HG03457 (cell line): Measurements from ENCODE around the gene PPP3R2.
"Not testable (repeated sequence)": the region's sequence is repeated elsewhere in the genome, so short reads cannot be mapped to it uniquely, and the experiment has no call there.

ENCODE experiments used
- ATAC-seq: cut with Tn5 transposase; IDR thresholded peaks from one replicate; pipeline ENCODE4 v1.9.1; 2021; ENCODE audit warnings: moderate number of reproducible peaks; ENCODE audit not compliant: unreplicated experiment

The PPP3R2 gene

DNA sequence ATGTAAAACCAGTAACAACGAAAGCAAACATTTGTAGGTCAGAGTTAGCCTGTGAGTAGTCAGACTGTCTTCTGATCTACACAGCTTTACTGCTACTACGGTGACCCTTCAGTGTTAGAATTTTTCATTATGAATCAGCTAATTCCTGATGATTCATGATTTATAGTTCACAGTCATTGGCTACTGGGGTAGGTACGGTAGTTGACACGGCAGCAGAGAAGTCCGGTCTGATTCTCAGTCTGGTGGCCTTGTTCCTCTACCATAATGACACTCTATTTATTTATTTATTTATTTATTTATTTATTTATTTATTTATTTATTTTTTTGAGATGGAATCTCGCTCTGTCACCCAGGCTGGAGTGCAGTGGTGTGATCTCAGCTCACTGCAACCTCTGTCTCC is 4.7 kb downstream of the PPP3R2 start:
- ATAC-seq: not testable (repeated sequence)

DNA sequence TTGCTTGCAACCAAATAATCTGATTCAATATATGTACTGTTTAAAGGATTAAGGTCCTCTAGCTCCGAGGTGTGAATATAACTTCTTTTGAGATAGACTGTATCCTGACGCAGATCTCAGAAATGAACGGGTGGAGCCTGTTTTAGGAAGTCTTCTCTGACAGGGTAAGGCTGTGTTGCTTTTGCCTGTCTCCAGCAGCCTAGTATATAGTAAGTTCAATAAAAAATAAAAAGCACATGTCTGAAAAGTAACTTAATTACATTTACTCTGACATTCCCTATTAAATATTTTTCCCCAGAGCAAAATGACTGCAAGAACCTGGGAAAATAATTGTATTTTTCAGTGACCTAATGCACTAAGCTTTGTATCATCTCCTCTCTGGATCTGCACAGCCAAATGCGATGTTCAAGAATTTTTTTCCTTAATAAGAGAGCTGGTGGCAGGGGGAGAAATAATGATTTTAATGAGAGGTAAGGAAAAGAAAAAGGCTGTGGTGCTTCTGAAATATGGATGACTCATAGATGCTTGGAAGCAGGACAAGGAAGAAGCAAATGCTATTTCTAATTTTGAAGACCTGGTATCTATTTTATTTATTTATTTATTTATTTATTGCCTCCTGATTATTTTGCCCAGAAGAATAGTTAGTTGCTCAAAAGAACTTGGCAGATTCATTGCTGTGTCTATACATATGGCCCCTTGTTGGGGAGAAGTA is 7.3 kb downstream of the PPP3R2 start:
- no peak for ATAC-seq

DNA sequence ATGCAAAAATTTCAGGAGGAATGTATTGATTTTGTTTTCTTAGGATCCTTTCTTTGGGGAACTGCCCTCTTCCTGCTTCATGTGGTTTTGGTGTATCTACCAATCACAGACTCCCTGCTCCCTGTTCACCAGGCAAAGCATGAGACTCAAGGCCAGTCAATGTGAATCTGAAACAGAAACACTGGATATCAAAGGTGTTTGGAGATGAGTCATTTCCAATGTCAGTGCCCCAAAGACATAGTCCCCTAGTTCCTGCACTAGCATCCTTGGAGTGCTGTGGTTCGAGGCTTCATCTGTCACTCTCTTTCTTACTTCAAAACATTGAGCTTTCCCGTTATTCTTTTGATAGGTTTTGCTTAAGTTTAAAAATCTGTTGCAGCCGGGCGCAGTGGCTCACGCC is 8.1 kb downstream of the PPP3R2 start:
- ATAC-seq: peak; percentile 90

DNA sequence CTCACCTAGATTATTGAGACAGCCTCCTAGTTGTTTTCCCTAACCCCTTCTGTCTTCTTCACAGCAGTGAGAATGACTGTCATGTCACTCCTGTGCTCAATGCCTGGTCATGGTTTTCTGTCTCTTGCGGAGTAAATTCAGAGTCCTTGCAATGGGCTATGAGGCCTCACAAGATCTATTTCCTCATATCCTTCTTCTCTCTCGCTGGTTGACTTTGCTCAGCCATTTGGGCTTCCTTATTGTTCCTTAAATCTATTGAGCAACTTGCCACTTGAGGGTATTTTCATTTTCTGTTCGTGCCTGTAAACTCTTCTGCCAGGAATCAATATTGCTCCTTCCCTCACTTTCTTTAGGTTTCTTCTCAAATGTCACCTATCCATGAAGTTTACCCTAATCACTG is 9.0 kb downstream of the PPP3R2 start:
- no peak for ATAC-seq

DNA sequence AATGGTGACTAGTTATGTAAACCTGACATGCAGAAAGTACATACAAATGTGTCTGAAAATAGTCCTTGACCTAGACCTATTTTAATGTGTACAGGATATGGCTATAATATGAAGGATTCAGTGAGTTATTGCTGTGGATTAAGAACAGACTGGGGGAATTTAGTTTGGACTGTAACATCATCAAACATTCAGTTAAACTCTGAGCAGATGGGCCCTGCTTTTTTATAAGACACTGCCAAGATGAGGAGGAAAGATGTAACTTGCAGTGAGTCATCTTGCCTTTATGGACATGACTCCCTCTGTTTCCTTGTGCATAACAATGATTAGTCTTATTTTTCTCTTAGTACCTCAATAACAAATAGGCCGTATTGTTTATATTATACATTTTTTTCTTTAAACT is 12.2 kb downstream of the PPP3R2 start:
- no peak for ATAC-seq

DNA sequence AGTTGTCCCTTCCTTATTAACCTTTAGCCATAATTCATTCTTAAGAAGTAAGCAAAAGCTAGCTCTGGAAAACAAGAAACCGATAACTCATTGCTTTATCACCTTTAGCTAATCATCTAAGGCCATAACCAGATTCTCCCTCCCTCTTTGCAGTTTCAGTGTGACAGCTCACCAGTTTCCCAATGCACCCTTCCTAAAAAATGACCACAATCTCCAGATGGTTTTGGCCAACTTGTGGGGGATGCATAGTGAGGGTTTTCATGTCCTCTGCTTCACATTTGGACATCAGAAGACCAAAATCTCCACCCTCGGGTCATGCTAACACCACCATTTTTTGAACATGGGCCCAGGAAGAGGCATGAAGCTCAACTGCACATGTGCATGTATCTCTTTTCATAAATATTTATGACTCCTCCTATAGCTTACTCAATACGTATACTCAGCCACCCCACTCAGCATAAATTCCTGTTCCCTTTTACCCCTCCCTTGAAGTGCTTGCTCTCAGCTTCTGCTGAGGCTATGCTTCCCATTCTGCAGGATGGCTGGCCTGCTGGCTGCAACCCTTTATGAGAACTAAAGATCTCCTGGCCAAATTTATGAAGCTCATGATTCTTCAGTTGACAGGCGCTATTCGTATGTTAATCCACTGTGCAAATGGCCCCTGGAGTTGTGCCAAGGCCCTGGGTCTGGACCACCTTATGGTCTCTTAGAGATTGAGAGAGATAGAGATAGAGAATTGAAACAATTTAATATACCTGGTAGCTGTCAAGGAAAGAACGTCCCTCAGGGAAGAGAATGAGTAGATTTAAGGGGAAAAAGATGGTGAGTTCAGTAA is 14.8 kb downstream of the PPP3R2 start:
- ATAC-seq: no peak

DNA sequence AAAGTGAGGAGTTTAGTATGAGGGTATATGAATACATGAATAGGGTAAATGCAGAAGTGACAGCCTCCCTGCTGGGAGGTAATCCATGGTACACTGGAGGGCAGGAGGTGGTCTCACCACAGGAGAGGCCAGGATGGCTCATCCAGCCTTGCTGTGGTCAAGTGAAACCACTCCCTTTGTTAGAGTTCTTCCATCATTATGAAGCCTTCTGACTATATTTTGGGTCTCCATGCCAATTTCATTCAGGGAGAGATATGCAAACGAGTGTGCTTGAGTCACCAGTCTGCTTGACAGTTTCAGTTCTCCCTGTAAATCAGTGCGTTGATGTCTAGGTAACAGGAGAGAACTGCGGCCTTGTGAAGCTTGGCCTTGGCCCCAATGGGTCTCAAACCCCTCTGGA is 16.4 kb downstream of the PPP3R2 start:
- ATAC-seq: no peak

DNA sequence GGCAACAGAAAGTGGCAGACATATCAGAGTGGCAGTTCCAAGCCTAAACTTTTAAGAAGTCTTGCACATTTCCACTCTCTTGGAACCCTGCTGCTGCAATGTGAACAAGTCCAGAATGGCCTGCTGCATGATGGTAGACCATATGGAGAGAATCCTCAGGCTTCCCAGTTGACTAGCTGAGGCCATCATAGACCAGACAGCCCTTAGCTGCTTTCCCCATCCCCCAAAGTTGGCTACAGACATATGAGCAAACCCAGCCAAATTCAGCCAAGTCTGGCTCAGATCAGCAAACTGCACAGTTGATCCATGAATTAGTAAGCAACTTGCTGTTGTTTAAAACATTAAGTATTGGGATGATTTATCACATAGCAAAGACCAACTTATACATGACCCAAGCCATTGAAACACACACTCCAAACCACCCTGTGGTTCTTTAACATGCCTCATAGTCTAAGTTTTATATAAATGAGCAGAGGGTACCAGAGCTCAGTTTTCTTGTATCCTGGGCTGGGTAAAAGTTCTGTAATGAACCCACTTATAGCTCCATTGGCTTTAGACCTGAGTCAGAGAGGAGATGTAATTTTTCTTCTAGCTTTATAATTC is 19.9 kb downstream of the PPP3R2 start:
- no peak for ATAC-seq

DNA sequence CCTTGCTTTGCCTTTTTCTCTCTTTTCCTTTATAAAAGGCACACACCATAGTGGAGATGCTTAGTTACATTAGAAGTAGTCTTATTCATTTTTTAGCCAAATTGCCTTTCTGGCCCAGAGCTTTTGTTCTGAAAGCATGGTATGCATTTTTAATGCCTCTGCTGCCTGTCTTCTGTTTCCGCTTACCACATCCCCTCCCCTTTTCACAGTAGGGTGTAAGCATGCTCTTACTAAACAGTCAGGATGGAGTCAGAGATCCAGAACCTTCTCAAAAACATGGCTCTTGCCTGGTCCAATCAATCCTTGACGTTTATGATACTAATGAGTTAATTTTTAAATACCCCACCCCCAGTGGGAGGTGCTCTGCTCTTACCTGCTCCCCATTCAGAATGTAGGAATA is 22.5 kb downstream of the PPP3R2 start:
- no peak for ATAC-seq

DNA sequence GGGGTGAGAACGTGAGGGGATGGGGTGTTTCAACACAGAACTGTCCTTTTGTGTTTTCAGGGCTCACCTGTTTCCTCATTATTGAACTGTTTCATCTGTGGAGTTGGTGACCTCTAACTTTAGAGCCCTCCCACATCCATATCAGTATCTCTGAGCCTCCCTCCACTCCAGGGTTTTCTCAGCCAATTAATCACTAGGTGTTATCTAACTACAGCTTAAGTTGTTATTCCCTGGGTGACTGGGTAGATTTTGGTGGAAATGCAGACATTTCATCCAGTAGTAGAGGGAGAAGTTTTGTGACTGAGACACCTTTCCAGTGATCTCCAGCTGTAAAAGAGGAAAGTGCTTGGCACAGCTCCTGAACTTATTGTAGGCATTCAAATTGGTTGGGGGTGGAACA is 23.7 kb downstream of the PPP3R2 start:
- ATAC-seq: no peak

DNA sequence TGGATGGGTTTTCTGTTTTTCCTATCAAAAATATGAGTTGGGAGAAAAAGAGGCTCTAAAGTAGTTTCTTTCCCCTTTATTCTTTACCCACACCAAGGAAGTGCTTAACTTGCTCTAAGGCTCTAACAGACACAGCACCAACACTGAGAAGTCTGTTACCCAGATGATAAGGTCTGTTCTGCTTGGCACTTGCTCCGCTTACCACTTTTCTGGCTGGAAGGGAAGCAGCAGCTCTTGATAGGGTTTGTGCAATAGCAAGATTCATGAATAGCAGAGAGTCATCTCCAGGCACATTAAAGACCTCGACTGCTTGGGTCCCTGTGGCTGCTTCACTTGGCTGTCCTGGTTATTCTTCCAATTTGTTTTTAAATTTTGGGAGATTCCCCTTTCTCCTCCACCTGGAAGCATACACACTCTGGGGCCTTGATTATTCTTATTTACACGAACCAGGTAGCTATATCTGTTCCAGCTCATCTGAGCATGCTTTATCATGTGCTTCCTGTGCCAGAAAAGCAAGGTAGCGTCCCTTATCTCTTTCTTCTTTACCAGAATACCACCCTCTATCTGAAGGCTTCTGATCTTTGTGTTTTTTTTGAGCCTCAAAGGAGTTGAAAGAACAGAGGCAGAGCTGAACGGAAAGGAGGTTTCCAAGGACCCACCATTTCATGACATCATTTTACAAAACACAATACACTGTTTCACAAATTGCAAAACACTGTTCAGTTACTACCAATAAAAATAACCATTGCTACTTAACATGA is 24.8 kb downstream of the PPP3R2 start:
- ATAC-seq: no peak

DNA sequence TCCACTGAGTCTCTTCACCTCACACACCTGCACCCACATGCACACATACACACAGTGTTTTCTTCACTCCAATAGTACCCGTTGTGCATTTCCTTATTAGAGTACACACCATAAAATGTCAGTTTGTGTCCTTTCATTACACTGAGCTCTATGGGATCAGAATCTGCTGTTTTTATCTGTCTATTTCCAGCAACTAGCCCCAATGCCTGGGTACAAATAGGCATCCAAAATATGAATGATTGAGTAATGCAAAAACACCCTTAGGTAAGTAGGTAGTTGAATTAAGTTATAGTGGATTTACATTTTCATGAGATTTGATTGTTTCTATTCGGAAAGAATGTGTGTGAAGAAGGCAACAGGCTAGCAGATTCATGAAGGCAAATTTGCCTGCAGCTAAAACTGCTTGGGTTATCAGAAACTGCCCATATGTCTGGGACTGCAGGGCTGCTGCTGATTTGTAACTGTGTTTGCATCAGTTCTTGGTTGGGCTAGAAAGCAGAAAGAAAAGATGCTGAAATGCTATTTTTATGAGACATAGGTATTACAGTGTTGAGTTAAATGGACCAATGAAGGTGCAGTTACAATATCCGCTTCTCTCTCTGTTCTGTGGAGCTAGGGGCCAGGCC is 26.9 kb downstream of the PPP3R2 start:
- ATAC-seq: no peak

DNA sequence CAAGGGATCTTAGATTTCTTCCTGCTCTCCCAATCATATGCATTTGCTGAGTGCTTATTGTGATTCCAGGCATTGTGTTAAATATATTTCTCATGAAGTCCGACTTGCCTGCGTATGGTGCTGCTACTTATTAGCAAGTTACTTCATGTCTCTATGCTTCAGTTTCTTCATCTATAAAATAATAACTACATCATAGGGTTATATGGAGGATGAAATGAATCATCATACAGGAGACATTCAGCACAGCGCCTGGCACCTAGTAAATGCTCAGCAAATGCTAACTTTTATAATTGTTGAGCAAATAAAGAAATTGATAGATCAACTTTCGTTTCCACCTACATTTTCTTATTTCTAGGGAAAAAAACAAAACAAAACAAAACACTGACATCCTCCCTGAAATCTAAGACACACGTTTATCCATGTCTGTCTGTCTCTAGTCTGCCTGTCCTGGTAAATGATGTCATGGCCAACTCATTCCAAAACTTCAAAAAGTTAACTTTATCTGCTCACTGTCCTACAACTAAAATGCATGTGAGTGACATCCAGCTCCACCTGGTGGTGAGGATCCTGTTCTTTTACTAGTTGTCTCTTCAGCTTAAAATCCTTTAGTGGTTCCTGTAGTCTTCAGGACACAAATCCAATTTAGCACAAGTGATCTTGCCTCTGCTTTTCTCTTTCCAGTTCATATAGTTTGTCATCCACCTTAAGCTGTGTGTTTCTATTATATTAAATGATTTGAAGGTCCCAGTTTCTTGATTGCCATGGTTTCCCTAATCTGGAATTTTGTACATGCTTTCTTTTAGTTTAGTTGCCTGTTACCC is 27.7 kb downstream of the PPP3R2 start:
- peak; percentile 75 for ATAC-seq

DNA sequence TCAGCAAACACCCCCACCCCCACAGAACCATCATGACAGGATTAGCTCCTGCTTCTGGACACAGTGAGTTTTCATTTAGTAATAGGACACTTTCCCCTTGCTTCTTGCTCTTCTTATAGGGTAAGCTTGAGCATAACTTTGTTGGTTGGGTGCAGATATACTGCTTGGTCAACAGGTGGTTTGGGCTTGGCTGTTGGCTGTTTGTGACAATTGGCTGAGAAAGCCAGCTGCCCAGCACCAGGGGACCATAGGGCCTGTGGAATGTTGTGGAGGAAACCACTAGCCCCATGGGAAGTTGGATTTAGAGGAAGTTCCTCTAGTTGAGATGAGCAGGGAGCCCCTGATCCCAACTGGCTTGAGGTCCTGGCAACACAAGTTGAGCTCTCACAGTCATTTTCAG is 30.5 kb downstream of the PPP3R2 start:
- no peak for ATAC-seq

DNA sequence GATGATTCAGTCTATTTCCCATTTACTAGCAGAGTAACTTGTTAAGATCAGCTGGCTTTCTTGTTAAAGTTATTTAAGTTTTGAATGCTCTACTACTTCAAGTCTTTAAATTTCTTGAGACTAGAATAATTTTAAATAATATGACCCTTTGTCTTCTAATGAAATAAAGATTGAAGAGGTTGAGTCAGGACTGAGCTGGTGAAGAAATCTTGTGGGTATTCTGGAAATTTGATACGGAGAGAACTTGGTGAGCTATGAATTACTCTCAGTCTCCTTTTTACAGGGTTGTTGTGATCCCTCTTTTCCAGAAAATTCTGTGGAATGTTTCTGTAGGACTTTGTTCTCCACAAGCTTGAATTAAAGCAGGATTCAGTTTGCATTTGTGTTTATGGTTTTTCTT is 31.8 kb downstream of the PPP3R2 start:
- no peak for ATAC-seq

DNA sequence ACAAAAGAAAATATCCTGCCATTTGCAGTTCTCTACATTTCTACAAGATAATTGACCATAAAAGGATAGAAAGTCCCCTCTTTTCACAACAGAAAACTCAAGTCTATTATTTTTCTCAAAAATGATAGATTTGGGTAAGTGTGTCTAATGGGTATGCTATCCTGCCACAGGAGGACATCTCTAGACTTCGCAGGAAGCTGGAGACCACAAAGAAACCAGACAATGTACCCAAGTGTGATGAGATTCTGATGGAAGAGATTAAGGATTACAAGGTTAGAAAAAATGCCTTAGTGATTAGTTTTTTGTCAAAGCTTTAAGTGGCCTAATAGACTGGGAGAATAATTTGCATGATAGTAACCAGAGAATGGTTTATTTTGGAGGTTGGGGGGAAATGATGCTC is 33.0 kb downstream of the PPP3R2 start:
- ATAC-seq: no peak

DNA sequence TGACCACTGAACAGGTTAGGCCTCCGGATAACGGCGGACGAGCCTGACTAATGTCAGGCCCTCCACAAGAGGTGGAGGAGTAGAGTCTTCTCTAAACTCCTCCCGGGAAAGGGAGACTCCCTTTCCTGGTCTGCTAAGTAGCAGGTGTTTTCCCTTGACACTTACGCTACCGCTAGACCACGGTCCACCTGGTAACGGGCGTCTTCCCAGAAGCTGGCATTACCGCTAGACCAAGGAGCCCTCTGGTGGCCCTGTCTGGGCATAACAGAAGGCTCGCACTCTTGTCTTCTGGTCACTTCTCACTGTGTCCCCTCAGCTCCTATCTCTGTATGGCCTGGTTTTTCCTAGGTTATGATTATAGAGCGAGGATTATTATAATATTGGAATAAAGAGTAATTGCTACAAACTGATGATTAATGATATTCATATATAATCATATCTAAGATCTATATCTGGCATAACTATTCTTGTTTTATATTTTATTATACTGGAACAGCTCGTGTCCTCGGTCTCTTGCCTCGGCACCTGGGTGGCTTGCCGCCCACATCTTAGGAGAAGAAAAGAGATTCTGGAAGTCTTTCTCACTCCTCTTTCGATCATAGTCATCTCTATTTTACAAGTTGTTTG is 45.2 kb downstream of the PPP3R2 start:
- not testable (repeated sequence) for ATAC-seq

DNA sequence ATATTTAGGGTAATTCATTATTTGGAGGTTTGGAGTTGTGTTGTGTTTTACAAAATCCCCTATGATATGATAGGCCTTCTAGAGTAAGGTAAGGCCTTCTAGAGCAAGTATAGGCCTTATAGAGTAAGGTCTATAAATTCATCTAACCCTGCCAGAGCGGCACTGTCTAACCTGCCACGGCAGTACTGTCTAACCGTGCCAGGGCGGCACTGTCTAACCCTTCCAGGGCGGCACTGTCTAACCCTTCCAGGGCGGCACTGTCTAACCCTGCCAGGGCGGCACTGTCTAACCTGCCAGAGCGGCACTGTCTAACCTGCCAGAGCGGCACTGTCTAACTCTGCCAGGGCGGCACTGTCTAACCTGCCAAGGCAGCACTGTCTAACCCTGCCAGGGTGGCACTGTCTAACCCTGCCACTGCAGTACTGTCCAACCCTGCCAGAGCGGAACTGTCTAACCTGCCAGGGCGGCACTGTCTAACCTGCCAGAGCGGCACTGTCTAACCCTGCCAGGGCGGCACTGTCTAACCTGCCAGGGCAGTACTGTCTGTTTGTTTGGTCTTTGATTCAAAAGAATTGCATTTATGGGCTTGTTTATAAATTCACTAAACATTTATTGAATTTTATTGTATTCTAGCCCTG is 51.6 kb downstream of the PPP3R2 start:
- ATAC-seq: no peak
